Stimulated activated CD4-positive, alpha-beta T cell treated with anti-CD3 and anti-CD28 coated beads, Interleukin-15, amount 100 ng/mL, for 1 hour (primary cell): ENCODE data around the gene ARMH3.

ENCODE experiments used
- DNase-seq, 2 donors: peaks; one replicate each; pipeline ENCODE4 v3.0.0-alpha.2; 2020; ENCODE audit warnings: low read depth in 1 of 2, low spot score in 1 of 2

The ARMH3 gene

DNA sequence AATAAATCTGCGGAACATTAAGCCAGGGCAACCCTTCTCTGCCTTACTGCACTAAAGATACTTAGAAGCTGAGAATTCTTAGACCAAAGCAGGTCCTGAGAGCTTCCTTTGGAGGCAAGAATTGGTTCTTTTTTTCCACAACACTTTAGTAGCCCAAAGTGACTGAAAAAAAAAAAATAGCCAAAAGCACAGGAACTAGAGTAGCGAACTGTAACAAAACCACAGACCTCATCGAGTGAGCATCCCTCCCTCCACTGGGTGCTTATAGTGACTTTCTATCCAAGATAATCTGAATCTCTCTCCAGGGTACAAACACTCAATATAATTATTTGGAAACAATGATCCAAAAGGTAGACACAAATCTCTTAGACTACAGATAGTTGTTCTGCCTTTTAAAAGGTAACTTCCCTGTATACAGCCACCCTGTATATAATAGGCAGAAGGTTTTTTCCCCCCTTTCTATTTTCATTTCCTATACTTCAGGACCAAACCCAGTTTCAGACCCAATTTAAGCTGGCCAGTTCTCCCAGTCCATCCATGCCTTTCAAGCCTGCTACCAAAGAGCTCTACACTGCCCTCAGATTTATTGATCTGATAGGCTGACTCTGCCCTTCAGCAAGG is 180.8 kb downstream of the ARMH3 start:
- no peak for DNase-seq

DNA sequence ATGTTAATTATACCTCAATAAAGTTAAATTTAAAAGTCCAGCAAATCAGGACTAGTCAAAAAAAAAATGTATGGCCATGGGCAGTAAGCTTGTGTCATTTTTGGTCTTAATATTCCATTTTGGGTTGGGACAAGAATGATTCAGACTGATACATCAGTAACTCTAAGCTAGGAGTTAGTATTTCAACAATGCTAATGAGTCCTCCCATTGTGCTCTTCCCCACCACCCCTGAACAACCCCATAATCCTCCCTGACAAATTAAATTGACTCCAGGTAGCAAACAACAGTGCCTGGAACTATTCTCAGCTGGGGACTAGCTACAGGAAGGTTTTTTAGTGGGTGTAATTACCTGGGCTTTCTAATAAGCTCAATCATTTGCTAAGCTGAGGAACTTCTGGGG is 181.7 kb downstream of the ARMH3 start:
- no peak for DNase-seq

DNA sequence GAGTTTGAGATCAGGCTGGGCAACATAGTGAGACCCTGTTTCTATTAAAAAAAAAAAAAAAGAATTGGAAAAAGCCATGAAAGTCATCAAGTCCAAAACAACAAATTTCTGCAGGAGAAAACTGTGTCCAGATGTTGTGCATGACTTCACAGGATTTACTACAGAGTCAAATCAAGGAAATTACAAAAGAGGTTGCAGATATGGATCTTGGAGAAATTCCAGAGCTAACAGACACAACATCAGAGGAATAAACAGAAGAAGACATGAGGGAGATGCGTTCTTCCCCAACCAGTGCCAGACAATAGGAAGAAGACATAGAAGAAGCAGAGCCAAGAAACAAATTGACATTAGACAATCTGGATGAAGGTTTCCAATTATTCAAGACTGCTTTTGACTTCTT is 188.0 kb downstream of the ARMH3 start:
- no peak for DNase-seq

DNA sequence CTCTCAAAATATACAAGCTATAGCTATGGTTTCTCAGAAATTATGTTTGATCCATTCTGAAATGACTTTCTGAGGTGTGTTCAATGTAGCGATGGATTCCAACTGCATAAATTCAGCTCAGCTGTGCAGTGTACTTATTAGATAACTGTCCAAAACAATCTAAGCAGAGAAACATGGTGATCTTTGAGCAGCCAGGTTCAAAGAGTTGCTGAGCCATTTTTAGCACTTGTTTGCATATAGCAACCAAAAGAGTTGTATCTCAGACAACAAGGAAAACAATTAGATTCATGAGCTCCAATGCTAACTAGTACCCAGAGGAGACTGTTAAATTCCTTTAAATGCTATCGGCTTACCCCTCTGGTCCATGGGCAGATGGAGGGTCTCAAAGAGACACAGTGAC is 196.4 kb downstream of the ARMH3 start:
- DNase-seq = no peak

DNA sequence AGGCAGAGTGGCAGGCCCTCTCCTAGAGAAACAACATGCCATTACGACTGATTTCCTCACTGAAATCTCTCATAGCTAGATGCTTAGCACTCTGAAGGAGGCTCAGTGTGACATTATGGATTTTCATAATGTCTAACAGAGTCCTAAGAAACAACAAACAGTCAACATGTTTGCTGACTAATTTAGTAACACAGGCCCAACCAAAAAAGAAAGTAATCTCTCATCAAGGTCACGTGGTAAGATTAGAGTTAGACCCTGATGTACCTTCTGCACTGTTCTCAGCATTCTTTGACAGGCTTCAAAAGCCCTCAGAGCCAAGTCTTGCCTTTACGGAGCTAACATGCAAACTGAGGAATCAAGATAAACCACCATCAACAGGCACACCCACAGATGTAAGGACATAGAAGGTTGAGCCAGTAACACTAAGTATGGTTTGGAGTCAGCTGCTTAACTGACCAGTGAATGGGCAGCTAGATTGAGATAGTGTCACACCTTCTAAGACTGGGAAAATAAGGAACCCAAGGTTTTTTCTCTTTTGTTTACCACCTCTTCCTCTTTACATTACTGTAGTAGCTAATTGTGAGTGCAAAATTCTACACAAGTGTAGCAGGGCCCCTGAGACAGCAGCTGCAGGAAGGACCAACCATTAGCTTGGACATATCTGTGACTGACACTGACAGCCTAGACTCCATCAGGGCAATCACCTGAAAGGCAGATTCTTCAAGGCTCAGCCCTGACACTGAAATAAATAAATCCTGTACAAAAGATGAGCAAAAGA is 197.1 kb downstream of the ARMH3 start:
- DNase-seq = no peak

DNA sequence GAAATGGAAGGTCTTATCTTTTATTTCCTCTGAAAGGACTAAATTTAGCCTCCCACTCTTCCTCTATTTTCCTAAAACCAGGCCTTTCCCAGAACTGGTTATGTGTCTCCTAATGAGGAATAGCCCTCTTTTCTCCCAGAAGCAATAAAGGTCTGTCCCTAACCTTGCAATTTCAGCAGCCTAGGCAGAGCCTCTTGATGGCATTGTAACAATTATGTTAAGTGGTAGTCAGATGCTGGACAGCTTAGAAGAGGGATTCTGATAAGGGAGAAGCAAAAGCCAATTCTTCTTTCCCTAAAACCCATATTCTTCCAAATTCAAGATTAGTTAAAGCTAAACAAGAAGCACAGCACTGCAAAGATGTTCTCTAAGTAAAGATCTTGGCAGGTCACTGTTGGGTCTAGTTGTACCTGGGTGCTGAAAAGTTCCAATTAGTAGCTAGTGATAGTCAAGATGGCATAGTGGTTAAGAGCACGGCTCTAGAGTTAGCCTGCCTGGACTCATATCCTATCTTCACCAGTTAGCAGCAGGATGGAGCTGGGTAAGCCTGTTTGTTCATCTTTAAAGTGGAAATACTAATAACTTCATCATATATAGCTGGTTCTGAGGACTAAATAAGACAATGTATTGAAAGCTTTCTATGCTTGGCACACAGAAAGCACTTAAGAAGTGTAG is 198.0 kb downstream of the ARMH3 start:
- no peak for DNase-seq

DNA sequence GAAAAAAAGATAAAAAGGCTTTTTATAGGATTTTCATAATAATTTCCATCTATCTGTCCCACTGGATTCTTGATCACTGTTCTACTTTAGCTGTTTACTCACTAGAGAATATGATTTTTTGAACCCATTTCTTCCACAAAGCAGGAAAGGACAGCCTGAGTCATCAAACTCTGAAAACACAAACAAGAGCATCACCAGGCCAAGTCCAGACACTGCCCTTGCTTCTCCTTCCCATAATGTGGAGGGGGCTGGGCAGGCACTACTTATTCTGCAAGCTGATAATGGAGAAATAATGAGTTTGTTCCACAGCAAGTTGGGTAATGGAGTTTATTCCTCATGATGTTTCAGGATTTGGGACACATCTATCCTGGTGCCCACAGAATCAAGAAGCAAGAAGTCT is 199.3 kb downstream of the ARMH3 start:
- no peak for DNase-seq

DNA sequence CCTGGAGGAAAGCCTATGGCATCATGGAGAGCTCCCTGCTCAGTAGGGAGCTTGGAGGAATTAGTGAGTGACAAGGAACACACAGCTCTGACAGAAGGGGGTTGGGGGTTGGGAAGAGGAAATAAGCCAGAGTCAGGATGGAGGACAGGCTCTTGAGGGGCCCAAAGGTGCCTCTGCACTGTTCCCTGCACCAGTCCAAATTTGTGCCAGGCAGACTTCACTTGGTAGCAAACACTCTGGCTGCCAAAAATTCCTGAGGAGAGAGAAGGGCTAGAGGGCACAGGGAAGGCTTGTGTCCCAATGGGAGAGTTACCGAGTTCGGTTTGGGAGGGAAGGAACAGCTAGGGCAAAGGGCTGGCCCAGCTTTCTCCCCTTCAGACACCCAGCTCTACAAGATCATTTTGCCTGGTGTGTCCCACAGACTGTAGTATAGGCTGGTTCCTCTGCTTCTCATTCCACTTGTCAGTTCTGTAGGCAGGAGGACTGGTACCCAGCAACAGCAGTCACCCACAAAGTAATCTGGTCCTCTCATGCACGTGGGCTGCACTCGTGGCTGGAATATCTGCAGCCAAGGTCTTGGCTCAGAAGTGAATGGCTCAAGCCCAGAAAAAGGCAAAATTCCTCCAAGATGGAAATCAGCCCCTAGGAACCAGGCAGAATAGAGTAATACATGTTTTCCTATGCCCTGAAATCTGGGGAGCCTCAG is 204.4 kb downstream of the ARMH3 start:
- no peak for DNase-seq

DNA sequence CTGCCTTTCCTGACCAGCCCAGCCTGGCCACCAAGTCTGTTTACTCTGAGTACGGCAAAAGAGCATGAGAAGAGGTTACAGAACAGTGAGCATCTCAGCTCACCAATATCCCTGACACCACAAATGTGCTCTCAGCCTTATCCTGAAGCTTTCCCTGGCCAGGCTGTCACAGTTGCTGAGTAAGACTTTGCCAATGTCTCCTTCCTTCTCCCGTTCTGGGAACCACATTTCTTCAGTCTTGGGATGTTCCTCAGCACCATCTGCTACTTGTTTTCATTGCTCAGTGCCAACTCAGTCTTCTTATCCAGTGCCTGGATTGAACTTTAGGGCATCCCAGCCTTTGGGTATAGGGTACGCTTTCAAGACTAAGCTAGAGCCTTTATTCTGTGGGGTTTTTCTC is 205.2 kb downstream of the ARMH3 start:
- DNase-seq = no peak

DNA sequence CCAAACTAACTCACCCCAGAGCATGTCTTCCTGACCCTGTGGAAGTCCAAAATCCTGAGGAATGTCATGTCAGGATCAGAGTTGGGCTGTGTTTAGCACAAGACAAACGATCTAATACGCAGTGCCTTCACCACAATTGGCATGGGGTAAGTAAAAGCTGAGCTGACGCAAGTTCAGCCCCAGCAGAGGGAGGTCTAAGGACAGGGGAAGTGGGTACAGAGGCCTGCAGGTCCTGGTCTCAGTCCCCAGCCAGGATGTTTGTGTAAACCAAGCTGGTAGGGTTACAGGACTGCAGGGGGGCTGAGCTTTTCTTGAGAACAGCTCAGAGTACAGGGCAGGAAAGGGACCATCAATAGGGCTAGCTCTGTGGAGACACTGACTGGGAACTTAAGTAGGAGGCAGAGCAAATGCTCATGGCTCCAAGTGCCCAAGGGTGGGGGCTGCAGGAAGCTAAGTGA is 207.1 kb downstream of the ARMH3 start:
- no peak for DNase-seq

DNA sequence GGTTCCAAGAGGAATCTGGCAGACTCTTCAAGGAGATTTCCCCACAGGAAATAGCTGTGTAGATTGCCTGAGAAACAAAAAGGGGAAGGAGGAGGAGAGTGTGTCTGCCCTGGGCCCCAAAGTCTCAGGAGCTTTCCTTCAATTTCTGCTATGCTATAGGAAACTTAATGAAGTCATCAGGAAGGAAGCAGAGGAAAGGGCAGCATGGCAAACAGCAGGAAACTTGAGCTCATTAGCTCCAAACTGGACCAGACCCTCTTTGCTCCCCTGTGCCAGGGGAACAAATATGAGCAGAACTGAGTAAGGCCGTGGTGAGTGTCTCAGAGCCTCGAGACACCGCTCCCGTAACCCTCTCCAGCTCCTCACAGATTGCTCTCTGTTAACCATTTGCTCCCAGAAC is 207.6 kb downstream of the ARMH3 start:
- DNase-seq = no peak

DNA sequence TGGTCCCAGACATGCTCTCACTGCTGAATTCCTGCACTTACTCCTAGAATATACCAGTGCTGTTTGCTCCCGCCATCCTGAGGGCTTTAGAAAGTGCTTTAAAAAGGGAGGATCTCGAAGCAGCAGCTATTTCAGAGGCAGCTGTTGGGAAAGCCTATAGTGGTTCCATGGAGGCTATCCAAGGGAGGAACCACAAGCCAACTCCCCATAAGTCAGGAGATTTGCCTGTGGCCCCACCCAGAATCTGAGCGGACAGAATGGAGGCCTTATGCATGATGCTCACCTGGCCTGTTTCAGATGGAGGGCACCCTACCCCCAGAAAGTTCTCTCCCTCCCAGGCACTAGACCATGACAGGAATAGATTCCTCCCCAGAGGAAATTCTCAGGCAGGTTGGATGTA is 210.1 kb downstream of the ARMH3 start:
- no peak for DNase-seq

DNA sequence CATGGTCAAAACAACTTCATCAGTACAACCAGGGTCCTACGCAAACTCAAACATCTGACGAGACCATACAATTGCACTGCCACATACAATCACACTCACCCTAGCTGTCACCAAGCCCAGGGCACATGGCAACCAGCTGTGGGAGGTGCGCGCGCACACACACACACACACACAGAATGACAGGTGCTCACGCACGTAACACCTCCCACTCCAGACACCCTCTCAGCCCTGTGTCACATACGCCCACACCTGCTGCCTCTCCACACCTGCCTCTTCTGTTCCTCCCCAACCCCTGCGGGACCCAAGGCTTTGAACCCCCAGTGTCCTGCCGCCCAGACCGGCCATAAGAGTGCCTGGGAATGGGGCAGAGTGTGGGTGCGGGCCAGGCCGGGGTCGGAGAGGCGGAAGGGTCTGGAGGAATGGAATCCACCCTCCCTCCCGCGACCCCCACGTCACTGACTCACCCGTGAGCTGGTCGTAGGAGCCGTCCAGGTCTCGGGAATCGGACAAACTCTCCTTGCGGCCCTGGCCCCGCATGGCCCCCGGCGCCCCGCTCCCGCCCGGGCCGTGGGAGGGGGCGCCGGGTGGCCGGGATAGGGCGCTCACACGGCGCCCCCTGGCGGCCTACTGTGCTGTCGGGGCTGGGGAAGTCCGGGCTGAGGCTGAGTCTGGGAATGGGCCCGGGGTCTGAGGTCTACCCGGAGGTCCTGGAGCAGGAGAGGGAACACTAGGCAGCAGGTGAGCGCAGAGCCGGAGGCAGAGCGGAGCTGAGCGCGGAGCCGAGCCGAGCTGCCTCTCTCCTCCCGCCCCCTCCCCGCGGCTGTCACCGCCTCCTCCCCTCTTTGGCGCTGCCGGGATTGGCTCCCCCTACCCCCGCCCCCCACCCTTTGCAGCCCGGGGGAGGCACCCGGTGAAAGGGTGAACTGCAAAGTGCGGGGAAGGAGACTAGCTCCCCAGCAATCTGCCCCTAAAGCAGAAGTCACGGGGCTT is 212.6 kb downstream of the ARMH3 start, which contains the start of gene KCNIP2:
Gene KCNIP2 (minus strand): TSS at position 769 of the 990 bp plus-strand sequence. CDS start 232 bp downstream, at position 537.
- peak in 1 of 2 donors; percentile 49 for DNase-seq

DNA sequence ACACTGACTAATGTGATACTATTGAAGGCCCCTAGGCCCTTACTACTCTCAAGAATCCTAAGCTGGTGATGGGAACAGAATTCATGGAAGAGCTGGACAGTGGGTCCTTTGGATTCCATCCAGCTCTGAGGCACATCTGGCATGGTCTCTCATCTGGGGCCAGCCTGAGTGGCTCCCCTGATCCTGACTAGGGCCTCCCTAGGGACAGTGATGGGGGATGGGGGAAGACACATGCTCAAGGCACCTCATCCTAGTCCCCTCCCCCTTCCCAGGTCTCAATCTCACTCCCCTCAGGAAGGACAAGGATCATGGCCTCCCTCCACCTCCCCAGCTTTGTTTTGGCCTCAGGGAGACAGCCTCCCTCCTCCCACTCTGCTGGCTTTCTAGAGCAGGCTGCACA is 214.1 kb downstream of the ARMH3 start:
- DNase-seq = no peak

DNA sequence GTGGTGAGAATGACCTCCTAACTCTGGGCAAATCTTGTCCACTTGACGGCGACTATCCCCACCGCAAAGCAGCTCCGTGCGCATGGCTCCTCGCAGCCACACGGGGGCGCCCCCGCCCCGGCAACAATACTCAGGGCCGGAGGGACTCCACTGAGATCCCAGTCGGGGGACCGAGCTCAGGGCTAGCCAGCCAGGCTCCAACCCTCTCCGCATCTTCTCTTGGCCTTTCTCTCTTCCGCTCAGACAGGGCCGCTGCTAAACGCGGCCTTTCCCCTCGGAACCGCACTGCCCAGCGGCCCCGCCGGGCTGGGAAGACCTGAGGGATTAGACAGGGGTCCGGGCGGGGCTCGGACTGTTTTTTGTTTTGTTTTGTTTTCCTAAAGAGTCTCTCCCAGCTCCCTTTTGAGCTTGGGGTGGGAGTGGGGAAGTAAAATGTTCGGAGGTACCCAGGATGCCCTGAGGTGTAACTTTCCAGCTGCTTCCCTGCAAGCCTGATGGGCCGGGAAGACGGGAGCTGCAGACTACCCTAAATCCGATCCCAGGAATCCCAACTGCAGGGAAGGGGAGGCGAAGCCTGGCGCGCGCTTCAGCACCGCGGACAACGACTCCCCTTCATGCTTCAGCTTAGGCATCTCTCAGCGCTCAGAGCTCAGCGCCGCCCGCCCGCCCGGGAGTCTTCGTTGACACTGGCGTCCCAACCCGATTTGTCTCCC is 215.1 kb downstream of the ARMH3 start:
- DNase-seq = peak; percentile 59 to 63

DNA sequence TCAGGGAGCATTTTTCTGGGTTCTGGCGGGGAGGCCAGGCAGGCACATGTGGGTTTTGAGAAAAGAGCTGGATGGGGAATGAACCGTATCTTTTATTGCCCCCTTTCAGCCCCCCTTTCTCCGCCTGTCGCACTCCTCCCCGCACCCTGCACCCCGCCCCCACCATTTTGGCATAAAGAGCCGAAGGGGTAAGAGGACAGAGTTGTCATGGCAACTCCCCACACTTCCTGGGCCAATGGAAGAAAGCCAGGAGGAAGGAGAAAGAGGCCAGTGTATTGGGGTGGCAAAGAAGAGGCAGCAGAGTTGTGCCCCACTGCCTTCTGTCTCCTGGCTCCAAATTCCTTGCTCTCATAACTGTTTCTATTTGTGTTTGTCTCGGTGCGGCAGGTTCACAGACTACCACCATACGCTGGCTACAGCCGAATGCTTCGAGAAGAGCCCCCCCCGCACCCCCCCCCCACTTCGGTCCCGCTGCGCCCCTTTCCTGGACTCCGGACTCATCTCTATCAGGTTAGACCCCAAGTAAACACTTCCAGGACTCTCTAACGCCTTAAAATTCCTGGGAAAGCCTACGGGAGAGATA is 215.8 kb downstream of the ARMH3 start:
- no peak for DNase-seq

DNA sequence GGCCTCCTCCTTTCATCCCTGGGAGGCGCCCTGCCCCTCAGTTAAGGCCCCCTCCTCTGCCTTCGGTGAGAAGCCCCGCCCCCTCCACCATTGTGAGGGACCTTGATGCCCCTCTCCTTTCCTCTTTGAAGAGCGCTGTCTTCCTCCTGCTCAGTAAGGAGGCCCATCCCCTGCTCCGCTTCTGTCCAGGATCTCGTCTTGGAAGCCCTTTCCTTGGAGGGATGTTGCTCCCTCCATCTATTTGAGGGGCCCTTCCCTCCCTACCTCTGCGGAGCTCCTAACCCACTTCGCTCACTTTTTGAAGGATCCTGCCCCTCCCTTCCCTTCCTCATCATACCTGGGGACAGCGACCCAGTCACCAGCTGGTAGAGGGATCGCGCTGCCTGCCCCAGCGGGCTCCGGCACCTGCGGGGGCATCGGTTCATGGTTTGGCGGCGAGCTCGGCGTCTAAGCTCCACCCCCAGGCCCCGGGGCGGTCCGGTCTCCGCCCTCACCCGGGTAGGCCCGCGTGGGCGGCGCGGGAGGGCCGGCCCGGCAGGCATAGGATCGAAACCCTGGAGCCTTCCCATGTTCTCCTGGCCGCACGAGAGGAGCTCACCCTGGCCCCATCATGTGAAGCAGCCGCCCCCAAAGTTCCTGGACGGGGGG is 216.4 kb downstream of the ARMH3 start:
- DNase-seq = peak in 1 of 2 donors; percentile 42

DNA sequence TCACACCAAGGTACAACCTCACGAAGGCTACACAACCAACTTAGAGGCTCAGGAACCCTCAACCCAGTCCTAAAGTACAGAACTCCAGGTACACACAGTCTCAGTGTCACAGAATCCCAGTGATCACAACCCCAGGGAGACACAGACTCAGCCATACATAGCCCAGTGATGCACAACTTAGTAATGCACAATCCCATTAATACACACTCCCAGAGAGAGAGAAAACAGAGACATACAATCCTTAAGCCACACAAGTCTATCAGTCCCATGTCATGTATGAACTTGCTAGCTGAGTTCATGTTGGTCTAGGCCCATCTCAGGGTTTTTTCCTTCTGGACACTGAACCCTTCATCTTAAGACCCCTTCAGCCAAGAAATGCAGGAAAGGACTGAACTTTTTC is 217.0 kb downstream of the ARMH3 start:
- no peak for DNase-seq
